Muscle of back (tissue), 11 donors: ENCODE measurements around the gene DEFB124. TPM values are rescaled to one million over a fixed set of nuclear protein-coding genes. Genes with fewer than 3 reads are reported as not detected.
"Not testable (repeated sequence)": the region's sequence is repeated elsewhere in the genome, so short reads cannot be mapped to it uniquely, and the experiment has no call there.

ENCODE experiments used
- DNase-seq, 3 donors: peaks; one replicate each; pipeline versions ENCODE4 v3.0.0 to v3.0.0-alpha.2; 2013
- polyA plus RNA-seq, 10 donors: library from polyadenylated mRNA; unstranded; fragments of 120-200 nt; gene quantifications; one replicate each; pipeline ENCODE4 v1.2.1, GENCODE V29; 2013; ENCODE audit not compliant: insufficient read length in 10 of 10

Gene DEFB124
- polyA plus RNA-seq, 10 donors: 0.59 to 2.6 (median 1.1) TPM

- DNase-seq: not testable (repeated sequence)
Observed at GRCh38 chr20:31426891-31427551, 47.9 kb downstream of the DEFB124 start.

- DNase-seq: no peak
Observed at GRCh38 chr20:31425797-31426196, 49.1 kb downstream of the DEFB124 start.

- no peak for DNase-seq
Observed at GRCh38 chr20:31418307-31418706, 56.6 kb downstream of the DEFB124 start.

GRCh38 chr20:31415653-31416052 lies 59.3 kb downstream of the DEFB124 start:
- DNase-seq: no peak

Other genes starting within 250 kb of the DEFB124 start
- not detected for gene DEFB115, start 217.5 kb downstream of the DEFB124 start, polyA plus RNA-seq
- not detected for gene DEFB116, start 166.5 kb downstream of the DEFB124 start, polyA plus RNA-seq
- not detected for gene DEFB118, start 106.5 kb downstream of the DEFB124 start, polyA plus RNA-seq
- not detected for gene DEFB119, start 84.5 kb downstream of the DEFB124 start, polyA plus RNA-seq
- gene DEFB121, start 68.9 kb downstream of the DEFB124 start, polyA plus RNA-seq: not detected
- not detected for gene DEFB123, start 34.5 kb downstream of the DEFB124 start, polyA plus RNA-seq
- gene REM1, start 161 bp upstream of the DEFB124 start, polyA plus RNA-seq: 1 to 10 TPM; 4.4 to 8.5 (median 6.0) TPM
- gene HM13, start 39.3 kb upstream of the DEFB124 start, polyA plus RNA-seq: 100 to 1,000 TPM in 1 of 10 donors, 10 to 100 TPM in 9; 70.3 to 105 (median 79.2) TPM
- gene ID1, start 130.2 kb upstream of the DEFB124 start, polyA plus RNA-seq: 10 to 100 TPM; 14.0 to 46.5 (median 29.0) TPM
- 10 to 100 TPM in 2 of 10 donors, 1 to 10 TPM in 8; 6.9 to 11.3 (median 9.1) TPM for gene COX4I2, start 162.8 kb upstream of the DEFB124 start, polyA plus RNA-seq
- 10 to 100 TPM; 25.7 to 59.9 (median 37.6) TPM for gene BCL2L1, start 247.7 kb upstream of the DEFB124 start, polyA plus RNA-seq